Body of pancreas (tissue), 4 donors: ENCODE data around the gene RPGRIP1. TPM values are rescaled to one million over a fixed set of nuclear protein-coding genes. Genes with fewer than 3 reads are reported as not detected.

ENCODE experiments used
- ATAC-seq: fragments of 150-250 bp; one replicate; pipeline ENCODE4 v1.9.1; 2016
- DNase-seq, 4 donors: peaks; one replicate each; pipeline ENCODE4 v3.0.0-alpha.2; 2019
- H3K27ac ChIP-seq, 4 donors: fragments of 200-600 bp; sonication (generic); 1 replicate in 3 of 4; 2 replicates in 1 of 4; pipeline versions ENCODE4 v1.5.1 to v1.6.1; 2016 to 2019; ENCODE audit warnings: mild to moderate bottlenecking in 1 of 4, mixed read lengths in 1 of 4, moderate library complexity in 1 of 4
- H3K27me3 ChIP-seq, 2 donors: fragments of 200-600 bp; sonication (generic); one replicate each; pipeline ENCODE4 v1.6.0; 2016; ENCODE audit warnings: mild to moderate bottlenecking in 1 of 2
- H3K36me3 ChIP-seq, 2 donors: fragments of 200-600 bp; sonication (generic); replicated peaks in 1 of 2; 2 replicates each; pipeline ENCODE4 v1.5.1; 2016; ENCODE audit warnings: low read depth in 2 of 2; ENCODE audit not compliant: insufficient read depth in 1 of 2
- H3K4me1 ChIP-seq: fragments of 200-600 bp; sonication (generic); one replicate; pipeline ENCODE4 v1.6.0; 2016
- H3K4me3 ChIP-seq, 2 donors: fragments of 200-600 bp; sonication (generic); 1 replicate in 1 of 2; 2 replicates in 1 of 2; pipeline ENCODE4 v1.5.1; 2016 to 2019
- H3K9me3 ChIP-seq, 3 donors: fragments of 200-600 bp; sonication (generic); 1 replicate in 2 of 3; 2 replicates in 1 of 3; pipeline ENCODE4 v1.5.1; 2016
- POLR2A ChIP-seq, 3 donors: fragments of 450-650 bp; IDR thresholded peaks; one replicate each; pipeline ENCODE4 v1.6.1; 2016; ENCODE audit warnings: antibody characterized with exemption in 3 of 3, mild to moderate bottlenecking in 2 of 3
- WGBS, 2 donors: methylation state at CpG; one replicate each; pipeline ENCODE4 v1.1.5; 2017; 5-methylcytosine and 5-hydroxymethylcytosine counted together
- intact Hi-C: fragments of 100-400 bp; cut with DNase I; formaldehyde crosslinking; loops from one replicate; pipeline ENCODE4 v1.15.1; 2023
- total RNA-seq, 2 donors: library from RNA; depleted of rRNA; stranded (reverse); fragments of >200 nt; gene quantifications; one replicate each; pipeline ENCODE4 v1.1.0, GENCODE V29; 2016
- TF ChIP-seq, protein P1 (sequence below), 7 experiments: fragments of 450-650 bp in 4 of 7; fragments of 200-600 bp in 3 of 7; sonication (generic) in 3 of 7; IDR thresholded peaks; one replicate each; pipeline ENCODE4 v1.5.1; 2016 to 2019; ENCODE audit warnings: antibody characterized with exemption in 7 of 7

The RPGRIP1 gene
- total RNA-seq, 2 donors from 2014 or later, result not detected

DNA sequence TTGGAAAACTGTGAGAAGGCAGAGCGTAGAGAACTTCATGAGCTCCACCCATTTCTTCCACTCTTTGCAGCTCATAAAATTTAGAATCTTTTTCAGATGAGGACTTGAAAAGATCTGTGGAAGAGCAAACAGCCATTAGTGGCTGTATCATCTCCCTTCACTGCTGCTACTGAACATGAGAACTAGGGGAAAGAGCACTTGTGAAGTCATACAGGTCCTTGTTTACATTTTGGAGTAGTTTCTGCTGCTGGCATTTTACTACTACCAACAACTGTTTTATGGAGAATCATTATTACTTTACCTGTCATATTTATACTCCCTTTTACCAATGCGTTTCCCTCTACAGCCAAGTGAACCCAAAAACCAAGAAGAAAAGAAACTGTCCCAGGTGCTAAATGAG lies 41.0 kb downstream of the RPGRIP1 start:
- Histone ChIP-seq H3K36me3 (no peaks in the 10 kb centered on the region), H3K4me3 (no peak overlapping the region), H3K27ac (no peak overlapping the region), H3K27me3 (no peaks in the 10 kb centered on the region), H3K9me3 (no peaks in the 10 kb centered on the region), H3K4me1 (no peaks in the 10 kb centered on the region)
- ATAC-seq (no peak), DNase-seq (no peak)
- no peak for TF ChIP-seq POLR2A (IDR thresholded peaks at IDR 0.05)
- TF ChIP-seq, protein P1, sequence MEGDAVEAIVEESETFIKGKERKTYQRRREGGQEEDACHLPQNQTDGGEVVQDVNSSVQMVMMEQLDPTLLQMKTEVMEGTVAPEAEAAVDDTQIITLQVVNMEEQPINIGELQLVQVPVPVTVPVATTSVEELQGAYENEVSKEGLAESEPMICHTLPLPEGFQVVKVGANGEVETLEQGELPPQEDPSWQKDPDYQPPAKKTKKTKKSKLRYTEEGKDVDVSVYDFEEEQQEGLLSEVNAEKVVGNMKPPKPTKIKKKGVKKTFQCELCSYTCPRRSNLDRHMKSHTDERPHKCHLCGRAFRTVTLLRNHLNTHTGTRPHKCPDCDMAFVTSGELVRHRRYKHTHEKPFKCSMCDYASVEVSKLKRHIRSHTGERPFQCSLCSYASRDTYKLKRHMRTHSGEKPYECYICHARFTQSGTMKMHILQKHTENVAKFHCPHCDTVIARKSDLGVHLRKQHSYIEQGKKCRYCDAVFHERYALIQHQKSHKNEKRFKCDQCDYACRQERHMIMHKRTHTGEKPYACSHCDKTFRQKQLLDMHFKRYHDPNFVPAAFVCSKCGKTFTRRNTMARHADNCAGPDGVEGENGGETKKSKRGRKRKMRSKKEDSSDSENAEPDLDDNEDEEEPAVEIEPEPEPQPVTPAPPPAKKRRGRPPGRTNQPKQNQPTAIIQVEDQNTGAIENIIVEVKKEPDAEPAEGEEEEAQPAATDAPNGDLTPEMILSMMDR (IDR thresholded peaks at IDR 0.05), result no peak
- 82 to 95% methylated on average over 2 of the region's 2 CpGs for WGBS, 2 donors
- intact Hi-C loops, result no loop called here

DNA sequence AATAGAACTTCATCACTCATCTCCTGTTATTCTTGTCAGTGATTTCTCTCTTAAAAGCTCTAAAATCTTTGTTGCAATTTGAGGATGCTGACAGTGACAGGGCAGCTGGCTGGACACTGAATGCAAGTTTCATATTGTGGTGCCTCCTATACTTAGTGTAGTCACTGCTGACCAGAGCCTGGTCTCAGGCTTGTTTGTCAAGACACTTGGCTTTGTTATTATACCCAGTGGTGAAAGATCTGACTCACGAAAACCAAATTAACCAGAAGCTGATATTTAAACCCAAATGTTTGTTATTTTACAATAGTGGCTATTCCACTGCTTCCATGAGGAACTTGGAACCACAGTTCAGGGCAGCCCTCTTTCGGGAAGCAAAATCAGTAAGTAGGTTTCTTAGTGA lies 42.8 kb downstream of the RPGRIP1 start:
- H3K4me3 ChIP-seq, result no peak overlapping the region
- H3K36me3 ChIP-seq, result no peaks in the 10 kb centered on the region
- DNase-seq (no peak), ATAC-seq (no peak)
- TF ChIP-seq, protein P1 (IDR thresholded peaks at IDR 0.05), result no peak
- TF ChIP-seq POLR2A (IDR thresholded peaks at IDR 0.05), result no peak
- intact Hi-C loops, result no loop called here
- no peaks in the 10 kb centered on the region for H3K9me3 ChIP-seq
- H3K4me1 ChIP-seq, result no peaks in the 10 kb centered on the region
- 47 to 60% methylated on average over 2 of the region's 2 CpGs for WGBS, 2 donors
- no peak overlapping the region for H3K27ac ChIP-seq
- H3K27me3 ChIP-seq, result no peaks in the 10 kb centered on the region

DNA sequence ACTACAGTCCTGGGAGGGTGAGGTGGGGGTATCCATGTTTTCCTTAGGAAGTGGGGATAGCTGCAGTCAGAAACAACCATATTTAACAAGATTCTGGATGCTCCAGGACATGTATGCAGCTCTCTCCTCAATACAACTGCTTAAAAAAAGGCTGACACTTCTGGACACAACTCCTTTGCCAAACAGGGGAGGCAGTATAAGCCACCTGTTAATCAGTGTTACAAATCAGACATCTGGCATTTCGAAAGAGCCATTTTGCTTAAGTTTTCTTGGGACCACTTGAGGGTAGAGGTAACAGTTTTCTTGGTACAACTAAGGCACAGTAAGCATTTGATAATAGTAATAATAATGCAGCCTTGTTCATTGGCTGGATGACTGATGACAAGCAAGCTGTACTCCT lies 47.1 kb downstream of the RPGRIP1 start:
- intact Hi-C loops, result no loop called here
- WGBS, 2 donors, result 69 to 80% methylated on average over 1 of the region's 1 CpG
- DNase-seq (no peak), ATAC-seq (no peak)
- TF ChIP-seq POLR2A (IDR thresholded peaks at IDR 0.05), result no peak
- TF ChIP-seq, protein P1 (IDR thresholded peaks at IDR 0.05), result no peak
- H3K27me3 ChIP-seq, result no peaks in the 10 kb centered on the region
- no peaks in the 10 kb centered on the region for H3K4me1 ChIP-seq
- no peaks in the 10 kb centered on the region for H3K9me3 ChIP-seq
- H3K4me3 ChIP-seq, result no peak overlapping the region
- H3K27ac ChIP-seq, result no peak overlapping the region
- H3K36me3 ChIP-seq, result no peaks in the 10 kb centered on the region

Other genes starting within 250 kb of the RPGRIP1 start
- gene TPPP2, start 249.9 kb upstream of the RPGRIP1 start, total RNA-seq, result 1 to 10 TPM in 1 of 2 donors, not detected in 1; 1.3 TPM
- gene RNASE13, start 245.3 kb upstream of the RPGRIP1 start, total RNA-seq, result not detected
- gene RNASE7, start 237.7 kb upstream of the RPGRIP1 start, total RNA-seq, result 1 to 10 TPM in 1 of 2 donors, not detected in 1; 1.0 TPM
- not detected for gene RNASE8, start 222.3 kb upstream of the RPGRIP1 start, total RNA-seq
- 100 to 1,000 TPM in 1 of 2 donors, 10 to 100 TPM in 1; 58.4 to 142 TPM for gene ARHGEF40, start 209.8 kb upstream of the RPGRIP1 start, total RNA-seq
- 10 to 100 TPM; 28.3 to 39.2 TPM for gene ZNF219, start 181.4 kb upstream of the RPGRIP1 start, total RNA-seq
- gene TMEM253, start 179.0 kb upstream of the RPGRIP1 start, total RNA-seq, result 1 to 10 TPM in 1 of 2 donors, not detected in 1; 1.3 TPM
- gene OR5AU1, start 124.0 kb upstream of the RPGRIP1 start, total RNA-seq, result not detected
- gene HNRNPC, start 10.6 kb upstream of the RPGRIP1 start, total RNA-seq, result 100 to 1,000 TPM; 245 to 251 TPM
- 10 to 100 TPM; 34.6 to 37.1 TPM for gene SUPT16H, start 103.9 kb downstream of the RPGRIP1 start, total RNA-seq
- gene CHD8, start 176.0 kb downstream of the RPGRIP1 start, total RNA-seq, result 10 to 100 TPM; 33.2 to 72.2 TPM
- 10 to 100 TPM; 13.5 to 15.6 TPM for gene RAB2B, start 196.9 kb downstream of the RPGRIP1 start, total RNA-seq
- 10 to 100 TPM; 13.2 to 31.6 TPM for gene TOX4, start 197.1 kb downstream of the RPGRIP1 start, total RNA-seq
- gene METTL3, start 231.3 kb downstream of the RPGRIP1 start, total RNA-seq, result 10 to 100 TPM; 49.8 to 69.2 TPM
- 1 to 10 TPM; 7.8 to 9.2 TPM for gene SALL2, start 246.3 kb downstream of the RPGRIP1 start, total RNA-seq